HG03520 (cell line): ENCODE results near the gene MTHFR.

Experiments used
- ATAC-seq: cut with Tn5 transposase; IDR thresholded peaks from one replicate; pipeline ENCODE4 v1.9.1; 2021; ENCODE audit warnings: mild to moderate bottlenecking, moderate library complexity; ENCODE audit not compliant: unreplicated experiment

Gene MTHFR

GRCh38 chr1:11736746-11737639 lies 68.8 kb downstream of the MTHFR start:
- no peak for ATAC-seq

GRCh38 chr1:11735854-11736745 lies 69.7 kb downstream of the MTHFR start, which contains the start of gene AGTRAP:
TSS of gene AGTRAP (plus strand) at chr1:11736136. CDS start at chr1:11736209, 73 bp downstream.
- ATAC-seq: no peak
